H1 (cell line): ENCODE measurements around the gene DGAT2. TPM values are rescaled to one million over a fixed set of nuclear protein-coding genes. Genes with fewer than 3 reads are reported as not detected.

Experiments used
- CTCF ChIA-PET: fragments of 300-600 bp; sonication (Branson Sonifier 250); formaldehyde crosslinking; loops from one replicate; lab custom pipeline; 2021; ENCODE audit not compliant: partially characterized antibody; lab: Charles Lee
- POLR2A ChIA-PET: fragments of 300-600 bp; sonication (Branson Sonifier 250); formaldehyde crosslinking; loops from one replicate; lab custom pipeline; 2021; ENCODE audit warnings: inconsistent platforms; ENCODE audit not compliant: partially characterized antibody; lab: Charles Lee
- DNase-seq, 2 experiments: peaks; one replicate each; pipeline versions ENCODE4 v3.0.0 to v3.0.0-alpha.2; 2010 to 2022; ENCODE audit warnings: low spot score in 2 of 2, low read depth in 1 of 2, mixed read lengths in 1 of 2
- FAIRE-seq: peaks from 2 replicates; lab custom pipeline; 2011; peaks lifted over from hg19 to GRCh38; lab: Jason Lieb, UNC
- H2AFZ ChIP-seq: 2 replicates; pipeline ENCODE4 v1.8.1; 2012; ENCODE audit warnings: low read length, inconsistent platforms
- H2AK5ac ChIP-seq: 2 replicates; pipeline ENCODE4 v1.6.1; 2013; ENCODE audit warnings: low read depth, low read length
- H2BK120ac ChIP-seq: replicated peaks from 2 replicates; pipeline ENCODE3; 2013; ENCODE audit warnings: low read depth, low read length, inconsistent platforms
- H2BK12ac ChIP-seq: 2 replicates; pipeline ENCODE4 v1.6.1; 2013; ENCODE audit warnings: low read depth, low read length
- H2BK15ac ChIP-seq: 2 replicates; pipeline ENCODE4 v1.6.1; 2013; ENCODE audit warnings: low read length
- H2BK20ac ChIP-seq: 2 replicates; pipeline ENCODE4 v1.6.1; 2013; ENCODE audit warnings: low read length
- H2BK5ac ChIP-seq: 2 replicates; pipeline ENCODE4 v1.6.1; 2013; ENCODE audit warnings: low read depth, low read length
- H3K14ac ChIP-seq: 2 replicates; pipeline ENCODE4 v1.6.1; 2013; ENCODE audit warnings: inconsistent platforms; ENCODE audit not compliant: insufficient read length
- H3K18ac ChIP-seq: 2 replicates; pipeline ENCODE4 v1.6.1; 2013; ENCODE audit warnings: low read length; ENCODE audit errors: extremely low read depth
- H3K23ac ChIP-seq: 2 replicates; pipeline ENCODE4 v1.6.1; 2013; ENCODE audit warnings: inconsistent platforms; ENCODE audit not compliant: insufficient read length
- H3K23me2 ChIP-seq: 2 replicates; pipeline ENCODE4 v1.6.1; 2013; ENCODE audit warnings: low read depth, low read length
- H3K27ac ChIP-seq: 2 replicates; pipeline ENCODE4 v1.6.1; 2011; ENCODE audit warnings: low read depth, low read length, inconsistent platforms
- H3K27me3 ChIP-seq, 4 experiments: replicated peaks in 1 of 4; 1 replicate in 1 of 4; 2 replicates in 3 of 4; pipeline versions ENCODE4 v1.6.1 to v1.8.1; 2011 to 2013; ENCODE audit warnings: low read length in 3 of 4, mild to moderate bottlenecking in 3 of 4, inconsistent platforms in 2 of 4, mixed read lengths in 2 of 4, moderate library complexity in 1 of 4; ENCODE audit not compliant: control insufficient read depth in 3 of 4, insufficient read depth in 3 of 4; ENCODE audit errors: extremely low read depth in 1 of 4
- H3K36me3 ChIP-seq, 4 experiments: 2 replicates each; pipeline versions ENCODE4 v1.6.1 to v1.8.1; 2011 to 2013; ENCODE audit warnings: mild to moderate bottlenecking in 4 of 4, low read length in 3 of 4, moderate library complexity in 2 of 4, control low read depth in 1 of 4, inconsistent platforms in 1 of 4; ENCODE audit not compliant: insufficient read depth in 4 of 4, control insufficient read depth in 2 of 4
- H3K4ac ChIP-seq: replicated peaks from 2 replicates; pipeline ENCODE3; 2013; ENCODE audit warnings: low read length, low read depth, mixed read lengths, inconsistent platforms; ENCODE audit not compliant: insufficient read length
- H3K4me1 ChIP-seq, 4 experiments: replicated peaks in 1 of 4; 1 replicate in 1 of 4; 2 replicates in 3 of 4; pipeline versions ENCODE4 v1.6.1 to v1.8.1; 2011 to 2013; ENCODE audit warnings: low read length in 3 of 4, inconsistent platforms in 2 of 4, mixed read lengths in 1 of 4; ENCODE audit not compliant: insufficient read depth in 4 of 4, control insufficient read depth in 3 of 4
- H3K4me2 ChIP-seq, 2 experiments: 2 replicates each; pipeline versions ENCODE4 v1.6.1 to v1.8.1; 2011 to 2013; ENCODE audit warnings: low read depth in 2 of 2, low read length in 2 of 2, control low read depth in 1 of 2, inconsistent platforms in 1 of 2, mild to moderate bottlenecking in 1 of 2; ENCODE audit not compliant: insufficient read depth in 1 of 2
- H3K4me3 ChIP-seq, 4 experiments: fragments of 200-600, 300-600 bp in 1 of 4; sonication (generic), shearing (Covaris generic), sonication (Bioruptor Twin) in 1 of 4; 2 replicates each; pipeline versions ENCODE4 v1.5.1 to v1.8.1; 2011 to 2016; ENCODE audit warnings: low read length in 4 of 4, low read depth in 3 of 4, control low read depth in 2 of 4, inconsistent platforms in 2 of 4, mild to moderate bottlenecking in 2 of 4, mixed read lengths in 1 of 4, moderate library complexity in 1 of 4; ENCODE audit not compliant: insufficient read depth in 2 of 4; ENCODE audit errors: extremely low read depth in 1 of 4
- H3K56ac ChIP-seq: replicated peaks from 2 replicates; pipeline ENCODE3; 2013; ENCODE audit warnings: low read depth, mild to moderate bottlenecking, mixed read lengths, low read length, inconsistent platforms; ENCODE audit not compliant: insufficient read length
- H3K79me1 ChIP-seq: 2 replicates; pipeline ENCODE4 v1.6.1; 2013; ENCODE audit warnings: low read depth, low read length, control low read depth
- H3K79me2 ChIP-seq, 2 experiments: 2 replicates each; pipeline versions ENCODE4 v1.6.1 to v1.8.1; 2012 to 2013; ENCODE audit warnings: low read length in 2 of 2, mild to moderate bottlenecking in 2 of 2, inconsistent platforms in 1 of 2; ENCODE audit not compliant: insufficient read depth in 2 of 2, control insufficient read depth in 1 of 2
- H3K9ac ChIP-seq, 4 experiments: replicated peaks in 1 of 4; 1 replicate in 1 of 4; 2 replicates in 3 of 4; pipeline versions ENCODE4 v1.6.1 to v1.8.1; 2011 to 2013; ENCODE audit warnings: low read depth in 3 of 4, low read length in 3 of 4, control low read depth in 2 of 4, mild to moderate bottlenecking in 2 of 4, moderate library complexity in 2 of 4, inconsistent platforms in 1 of 4; ENCODE audit errors: extremely low read depth in 1 of 4
- H3K9me3 ChIP-seq, 2 experiments: 2 replicates each; pipeline versions ENCODE4 v1.6.1 to v1.8.1; 2012 to 2013; ENCODE audit warnings: mild to moderate bottlenecking in 2 of 2, moderate library complexity in 2 of 2, control low read depth in 1 of 2, inconsistent platforms in 1 of 2, low read depth in 1 of 2, low read length in 1 of 2, mixed read lengths in 1 of 2; ENCODE audit not compliant: insufficient read depth in 2 of 2
- H4K20me1 ChIP-seq, 2 experiments: replicated peaks in 1 of 2; 2 replicates each; pipeline versions ENCODE3 to v1.8.1; 2011 to 2013; ENCODE audit warnings: inconsistent platforms in 2 of 2, low read length in 2 of 2, mild to moderate bottlenecking in 1 of 2; ENCODE audit not compliant: insufficient read depth in 2 of 2, control insufficient read depth in 1 of 2
- H4K5ac ChIP-seq: 2 replicates; pipeline ENCODE4 v1.6.1; 2013; ENCODE audit warnings: low read length, low read depth, mixed read lengths, inconsistent platforms; ENCODE audit not compliant: insufficient read length
- H4K8ac ChIP-seq: 2 replicates; pipeline ENCODE4 v1.8.0; 2013; ENCODE audit warnings: mild to moderate bottlenecking, moderate library complexity, low read length, inconsistent platforms; ENCODE audit not compliant: insufficient read depth; ENCODE audit errors: extremely low read depth
- H4K91ac ChIP-seq: replicated peaks from 2 replicates; pipeline ENCODE3; 2013; ENCODE audit warnings: low read length, mixed read lengths, inconsistent platforms; ENCODE audit not compliant: insufficient read length
- ASH2L ChIP-seq: fragments of 200-600, 300-600 bp; sonication (generic); IDR thresholded peaks from one replicate; pipeline ENCODE4 v1.7.1; 2017; ENCODE audit warnings: low read length
- BRCA1 ChIP-seq: IDR thresholded peaks from 2 replicates; pipeline ENCODE4 v1.6.1; 2012; ENCODE audit warnings: low read depth, low read length, improper control_type of control experiment
- CTBP2 ChIP-seq: IDR thresholded peaks from 2 replicates; pipeline ENCODE4 v1.7.0; 2011; ENCODE audit warnings: borderline replicate concordance, mild to moderate bottlenecking, moderate library complexity, mixed read lengths, low read length; ENCODE audit not compliant: insufficient read depth, insufficient read length
- EP300 ChIP-seq, 2 experiments: IDR thresholded peaks; 1 replicate in 1 of 2; 2 replicates in 1 of 2; pipeline ENCODE4 v1.6.1; 2011 to 2012; ENCODE audit warnings: low read depth in 2 of 2, low read length in 2 of 2, mild to moderate bottlenecking in 2 of 2, borderline replicate concordance in 1 of 2, inconsistent platforms in 1 of 2, moderate library complexity in 1 of 2
- FOSL1 ChIP-seq: IDR thresholded peaks from 2 replicates; pipeline ENCODE4 v1.6.1; 2011; ENCODE audit warnings: mild to moderate bottlenecking, low read depth, low read length, moderate library complexity; ENCODE audit not compliant: insufficient read depth
- HDAC6 ChIP-seq: IDR thresholded peaks from one replicate; pipeline ENCODE4 v1.7.1; 2012; ENCODE audit warnings: low read depth, mild to moderate bottlenecking, inconsistent platforms, low read length, moderate library complexity
- KDM5A ChIP-seq: fragments of 200-600 bp; IDR thresholded peaks from 2 replicates; pipeline ENCODE4 v1.7.1; 2012; ENCODE audit warnings: mild to moderate bottlenecking, low read length, inconsistent platforms, mixed read lengths
- NRF1 ChIP-seq: IDR thresholded peaks from 2 replicates; pipeline ENCODE4 v1.6.1; 2011; ENCODE audit warnings: mild to moderate bottlenecking, low read depth, low read length, improper control_type of control experiment
- PHF8 ChIP-seq: fragments of 200-600 bp; sonication (generic); conservative IDR thresholded peaks from 2 replicates; pipeline ENCODE4 v1.7.1; 2012; ENCODE audit warnings: low read depth, mild to moderate bottlenecking, inconsistent platforms, low read length, moderate library complexity
- POLR2AphosphoS5 ChIP-seq: IDR thresholded peaks from 2 replicates; pipeline ENCODE4 v1.6.1; 2011; ENCODE audit warnings: low read depth, low read length
- POU5F1 ChIP-seq: IDR thresholded peaks from 2 replicates; pipeline ENCODE4 v1.6.1; 2011; ENCODE audit warnings: low read depth, mild to moderate bottlenecking, low read length, moderate library complexity
- SIRT6 ChIP-seq: IDR thresholded peaks from one replicate; pipeline ENCODE4 v1.7.1; 2012; ENCODE audit warnings: low read length, inconsistent platforms
- SP4 ChIP-seq: IDR thresholded peaks from 2 replicates; pipeline ENCODE4 v1.6.1; 2012; ENCODE audit warnings: low read length, inconsistent platforms
- SUZ12 ChIP-seq: fragments of 200-600 bp; sonication (generic); IDR thresholded peaks from 2 replicates; pipeline ENCODE4 v1.6.1; 2012; ENCODE audit warnings: mild to moderate bottlenecking, inconsistent platforms, low read length, moderate library complexity, mixed read lengths
- TBP ChIP-seq: IDR thresholded peaks from 2 replicates; pipeline ENCODE4 v1.6.1; 2011; ENCODE audit warnings: low read depth, low read length, improper control_type of control experiment
- WGBS, 2 experiments: shearing (Covaris generic) in 1 of 2; methylation state at CpG; one replicate each; pipeline versions ENCODE4 v1.1.6 to v1.1.7; 2013 to 2015; ENCODE audit warnings: low lambda C conversion rate in 2 of 2, mixed read lengths in 2 of 2, inconsistent platforms in 1 of 2, low coverage in 1 of 2, missing lambda C conversion rate in 1 of 2; ENCODE audit not compliant: insufficient replicate concordance in 2 of 2, insufficient coverage in 1 of 2, insufficient read length in 1 of 2; ENCODE audit errors: extremely low coverage in 1 of 2, missing lambda C conversion rate in 1 of 2; 5-methylcytosine and 5-hydroxymethylcytosine counted together
- polyA plus RNA-seq, 7 experiments: library from polyadenylated mRNA; depleted of rRNA in 3 of 7; stranded (reverse) in 5 of 7; unstranded in 2 of 7; fragments of >200 nt in 5 of 7; fragments of 200-250 nt in 2 of 7; gene quantifications; 1 replicate in 5 of 7; 2 replicates in 1 of 7; 4 replicates in 1 of 7; pipeline versions ENCODE4 v1.2.1 to v1.2.3, GENCODE V29; 2011 to 2013; ENCODE audit warnings: missing spikeins in 2 of 7, mixed read lengths in 2 of 7
- total RNA-seq: library from RNA; stranded (reverse); fragmentation: NEBNext Ultra II Directional; extraction: Animal tissue kit (Norgen Biotek cat#: 25700); gene quantifications from 2 replicates; pipeline ENCODE4 v1.2.1, GENCODE V29; 2021

DGAT2 gene
- total and polyA plus RNA-seq, 2 of the 8 experiments (the other 6 are each of a cell fraction or from before 2014, with no cell fraction given) = 3.2 to 5.9 TPM

GRCh38 chr11:75763846-75764245 is 4.7 kb upstream of the DGAT2 start:
- no peak overlapping the region for H2BK15ac ChIP-seq
- peaks cover 0 to 2% of the 10 kb centered on the region in 2 experiments; a peak in 1 of 4 replicates for H3K9me3 ChIP-seq
- no peak overlapping the region for H3K4me2 ChIP-seq
- H4K91ac ChIP-seq = no peak overlapping the region
- no peak overlapping the region for H2AK5ac ChIP-seq
- POLR2A ChIA-PET = no interaction called here
- H3K14ac ChIP-seq = no peak overlapping the region
- no peak overlapping the region for H3K18ac ChIP-seq
- H3K56ac ChIP-seq = no peak overlapping the region
- H2BK120ac ChIP-seq = no peak overlapping the region
- H4K5ac ChIP-seq = no peak overlapping the region
- H3K27ac ChIP-seq = no peak overlapping the region
- peaks cover 0 to 9% (median 2%) of the 10 kb centered on the region in 4 experiments; a peak in 4 of 7 replicates for H3K4me1 ChIP-seq
- H2BK12ac ChIP-seq = no peak overlapping the region
- no peak overlapping the region for H3K9ac ChIP-seq
- H3K79me1 ChIP-seq = no peaks in the 10 kb centered on the region
- no peaks in the 10 kb centered on the region for H4K20me1 ChIP-seq
- H2BK5ac ChIP-seq = no peak overlapping the region
- no peak for FAIRE-seq
- H3K36me3 ChIP-seq = no peaks in the 10 kb centered on the region
- 100% methylated on average over 1 of the region's 3 CpGs; no CpG with 5 or more reads in 1 of the 2 experiments for WGBS, 2 experiments
- no peak overlapping the region for H2BK20ac ChIP-seq
- H3K23ac ChIP-seq = no peak overlapping the region
- no peak for DNase-seq
- H3K79me2 ChIP-seq = no peaks in the 10 kb centered on the region
- H3K27me3 ChIP-seq = peaks cover 8 to 30% (median 19%) of the 10 kb centered on the region in 4 experiments
- H3K23me2 ChIP-seq = peaks cover 1% of the 10 kb centered on the region; the same call in 1 of the 2 replicates
- no peak overlapping the region for H2AFZ ChIP-seq
- H4K8ac ChIP-seq = no peak overlapping the region
- no peak overlapping the region for H3K4me3 ChIP-seq
- CTCF ChIA-PET = interaction anchor here (0.6 to 2.5 kb wide), 4 partner anchors 39 to 1920 kb away, joined by 3 to 12 read pairs (median 6); no protein-coding TSS in a partner anchor
- no peak overlapping the region for H3K4ac ChIP-seq
- TF ChIP-seq BRCA1 (no peak), SP4 (no peak), FOSL1 (no peak), ASH2L (no peak), NRF1 (no peak), SIRT6 (no peak), SUZ12 (no peak), CTBP2 (no peak), PHF8 (no peak), HDAC6 (no peak), POU5F1 (no peak), KDM5A (no peak), EP300 (IDR thresholded peaks at IDR 0.05; ENCODE audit: borderline replicate concordance in 1 of 2, low read depth in 2 of 2, low read length in 2 of 2) (no peak), POLR2AphosphoS5 (no peak), TBP (no peak)
